Fibroblast of the conjunctiva (primary cell): ENCODE results near the gene CCDC187.
"Not testable (repeated sequence)": the region's sequence is repeated elsewhere in the genome, so short reads cannot be mapped to it uniquely, and the experiment has no call there.

ENCODE experiments used
- DNase-seq: peaks from one replicate; pipeline ENCODE4 v3.0.0-alpha.2; 2010; ENCODE audit warnings: low read depth

Gene CCDC187

GRCh38 chr9:136326761-136327303 is 22.9 kb upstream of the CCDC187 start:
- no peak for DNase-seq

- peak; percentile 86 for DNase-seq
Observed at GRCh38 chr9:136326061-136326760, 22.3 kb upstream of the CCDC187 start.

- DNase-seq, result no peak
Observed at GRCh38 chr9:136325358-136325757, 21.5 kb upstream of the CCDC187 start.

- DNase-seq, result no peak
Observed at GRCh38 chr9:136324501-136325300, 20.8 kb upstream of the CCDC187 start.

- DNase-seq, result no peak
Observed at GRCh38 chr9:136323371-136323789, 19.5 kb upstream of the CCDC187 start.

- DNase-seq, result no peak
Observed at GRCh38 chr9:136322756-136323330, 18.9 kb upstream of the CCDC187 start.

GRCh38 chr9:136321561-136321960 is 17.7 kb upstream of the CCDC187 start:
- no peak for DNase-seq

- DNase-seq, result not testable (repeated sequence)
Observed at GRCh38 chr9:136320972-136321371, 17.1 kb upstream of the CCDC187 start.

- DNase-seq, result not testable (repeated sequence)
Observed at GRCh38 chr9:136319955-136320354, 16.1 kb upstream of the CCDC187 start.

- not testable (repeated sequence) for DNase-seq
Observed at GRCh38 chr9:136319244-136319643, 15.3 kb upstream of the CCDC187 start.

- no peak for DNase-seq
Observed at GRCh38 chr9:136318776-136319241, 14.9 kb upstream of the CCDC187 start.

- no peak for DNase-seq
Observed at GRCh38 chr9:136318111-136318775, 14.3 kb upstream of the CCDC187 start.

GRCh38 chr9:136317695-136318094 is 13.8 kb upstream of the CCDC187 start:
- DNase-seq, result no peak

- DNase-seq, result no peak
Observed at GRCh38 chr9:136316896-136317676, 13.2 kb upstream of the CCDC187 start.

GRCh38 chr9:136316271-136316751 is 12.4 kb upstream of the CCDC187 start:
- no peak for DNase-seq

GRCh38 chr9:136314944-136315343 is 11.1 kb upstream of the CCDC187 start:
- no peak for DNase-seq

GRCh38 chr9:136314056-136314416 is 10.1 kb upstream of the CCDC187 start:
- no peak for DNase-seq

- no peak for DNase-seq
Observed at GRCh38 chr9:136313111-136314055, 9.5 kb upstream of the CCDC187 start.

GRCh38 chr9:136312436-136312835 is 8.5 kb upstream of the CCDC187 start:
- DNase-seq, result peak; percentile 18

GRCh38 chr9:136312009-136312375 is 8.1 kb upstream of the CCDC187 start:
- no peak for DNase-seq
